OCI-LY7 (cell line): Measurements from ENCODE around the gene NPBWR2. TPM values are rescaled to one million over a fixed set of nuclear protein-coding genes. Genes with fewer than 3 reads are reported as not detected.

Experiments
- BruUV-seq: library from RNA; stranded (reverse); fragments of 400-500 nt; replicated peaks from 2 replicates; lab custom pipeline; 2021; lab: Mats Ljungman, UMichigan
- CTCF ChIA-PET: fragments of 300-600 bp; sonication (Branson Sonifier 250); formaldehyde crosslinking; loops from one replicate; lab custom pipeline; 2022; ENCODE audit warnings: antibody characterized with exemption; ENCODE audit not compliant: unreplicated experiment; lab: Charles Lee
- POLR2A ChIA-PET: fragments of 300-600 bp; sonication (Branson Sonifier 250); formaldehyde crosslinking; loops from one replicate; lab custom pipeline; 2022; ENCODE audit warnings: antibody characterized with exemption; lab: Charles Lee
- DNase-seq: peaks from one replicate; pipeline ENCODE4 v3.0.0-alpha.2; 2015; ENCODE audit warnings: low spot score
- H2AFZ ChIP-seq: fragments of 200-600 bp; sonication (generic), shearing (Covaris generic); 2 replicates; pipeline ENCODE4 v1.6.1; 2014; ENCODE audit warnings: mild to moderate bottlenecking, antibody characterized with exemption, low read length, moderate library complexity
- H3K27ac ChIP-seq: fragments of 200-600 bp; sonication (generic); 2 replicates; pipeline ENCODE4 v1.5.1; 2014; ENCODE audit warnings: mixed run types, low read depth, mild to moderate bottlenecking, moderate library complexity, low read length, inconsistent platforms; ENCODE audit not compliant: poor library complexity, severe bottlenecking
- H3K36me3 ChIP-seq: fragments of 200-600 bp; sonication (generic); 2 replicates; pipeline ENCODE4 v1.6.1; 2014; ENCODE audit warnings: mild to moderate bottlenecking, antibody characterized with exemption, low read length, moderate library complexity, mixed read lengths; ENCODE audit not compliant: insufficient read depth
- H3K4me1 ChIP-seq: fragments of 200-600 bp; sonication (generic); 2 replicates; pipeline ENCODE4 v1.5.1; 2014; ENCODE audit warnings: mild to moderate bottlenecking, low read length; ENCODE audit not compliant: insufficient read depth, poor library complexity, severe bottlenecking
- H3K4me2 ChIP-seq: fragments of 200-600 bp; sonication (generic); 2 replicates; pipeline ENCODE4 v1.6.1; 2014; ENCODE audit warnings: mild to moderate bottlenecking, low read length
- H3K4me3 ChIP-seq: fragments of 200-600 bp; sonication (generic); 2 replicates; pipeline ENCODE4 v1.5.1; 2014; ENCODE audit warnings: mild to moderate bottlenecking, low read depth, low read length; ENCODE audit not compliant: poor library complexity, severe bottlenecking
- H3K79me2 ChIP-seq: fragments of 200-600 bp; sonication (generic); 2 replicates; pipeline ENCODE4 v1.6.1; 2016; ENCODE audit warnings: low read depth, mild to moderate bottlenecking, low read length, moderate library complexity, mixed read lengths; ENCODE audit not compliant: insufficient read depth
- H3K9me2 ChIP-seq: fragments of 200-600 bp; sonication (generic); 2 replicates; pipeline ENCODE4 v1.6.1; 2016; ENCODE audit warnings: mild to moderate bottlenecking, low read length, mixed read lengths; ENCODE audit not compliant: insufficient read depth
- H3K9me3 ChIP-seq: fragments of 200-600 bp; sonication (generic); 2 replicates; pipeline ENCODE4 v1.6.1; 2014; ENCODE audit warnings: mild to moderate bottlenecking, mixed run types, low read length, mixed read lengths
- H4K20me1 ChIP-seq: fragments of 200-600 bp; sonication (generic); 2 replicates; pipeline ENCODE4 v1.6.1; 2014; ENCODE audit warnings: mild to moderate bottlenecking, antibody characterized with exemption, low read length, moderate library complexity, mixed read lengths; ENCODE audit not compliant: insufficient read depth
- CTCF ChIP-seq: fragments of 200-600 bp; sonication (generic); conservative IDR thresholded peaks from 2 replicates; pipeline ENCODE4 v1.5.1; 2014; ENCODE audit warnings: mild to moderate bottlenecking, antibody characterized with exemption, low read length, moderate library complexity, mixed read lengths
- EZH2phosphoT487 ChIP-seq: fragments of 200-600 bp; sonication (generic); IDR thresholded peaks from 2 replicates; pipeline ENCODE4 v1.6.1; 2018; ENCODE audit warnings: low read depth, borderline replicate concordance, mild to moderate bottlenecking, mixed run types, antibody characterized with exemption, low read length, moderate library complexity, mixed read lengths
- intact Hi-C: fragments of 100-400 bp; cut with micrococcal nuclease; formaldehyde crosslinking; loops from one replicate; pipeline ENCODE4 v1.10.0; 2022; ENCODE audit not compliant: unreplicated experiment
- total RNA-seq, 2 experiments: library from RNA; depleted of rRNA in 1 of 2; stranded (reverse); fragments of >200 nt in 1 of 2; shearing (Covaris generic) in 1 of 2; gene quantifications; 2 replicates each; pipeline ENCODE4 v1.2.3, GENCODE V29; 2014 to 2022

Gene NPBWR2
- total RNA-seq, 2 experiments from 2014 or later, result not detected

- H3K9me3 ChIP-seq, result no peaks in the 10 kb centered on the region
- ChIA-PET CTCF (no interaction called here), POLR2A (no interaction called here)
- H3K27ac ChIP-seq, result no peak overlapping the region
- intact Hi-C loops, result no loop called here
- H2AFZ ChIP-seq, result no peak overlapping the region
- no peak overlapping the region for H3K4me3 ChIP-seq
- peaks cover 2% of the 10 kb centered on the region; the same call in 1 of the 2 replicates for H3K79me2 ChIP-seq
- no peaks in the 10 kb centered on the region for H4K20me1 ChIP-seq
- no peak for DNase-seq
- no TSS peak for BruUV-seq
- peaks cover 14% of the 10 kb centered on the region for H3K4me1 ChIP-seq
- H3K4me2 ChIP-seq, result no peak overlapping the region
- H3K36me3 ChIP-seq, result peaks cover 42% of the 10 kb centered on the region; the same call in 1 of the 2 replicates
- H3K9me2 ChIP-seq, result no peaks in the 10 kb centered on the region
- TF ChIP-seq CTCF, result no peak
- TF ChIP-seq EZH2phosphoT487, result no peak
Measured at GRCh38 chr20:64071341-64072332, 35.7 kb downstream of the NPBWR2 start.

GRCh38 chr20:64070244-64070993 lies 36.9 kb downstream of the NPBWR2 start:
- peaks cover 19% of the 10 kb centered on the region for H3K4me1 ChIP-seq
- no peaks in the 10 kb centered on the region for H3K9me3 ChIP-seq
- no peaks in the 10 kb centered on the region for H3K9me2 ChIP-seq
- H3K27ac ChIP-seq, result no peak overlapping the region
- DNase-seq, result no peak
- no peak overlapping the region for H3K4me2 ChIP-seq
- no TSS peak for BruUV-seq
- no peaks in the 10 kb centered on the region for H4K20me1 ChIP-seq
- intact Hi-C loops, result no loop called here
- CTCF ChIA-PET, result no interaction called here
- no peak overlapping the region for H2AFZ ChIP-seq
- POLR2A ChIA-PET, result no interaction called here
- H3K36me3 ChIP-seq, result peaks cover 33% of the 10 kb centered on the region; the same call in 1 of the 2 replicates
- no peak for TF ChIP-seq CTCF
- TF ChIP-seq EZH2phosphoT487, result no peak
- no peaks in the 10 kb centered on the region for H3K79me2 ChIP-seq
- no peak overlapping the region for H3K4me3 ChIP-seq
